ENCODE measurements around the gene SSTR5.
A peak's percentile ranks its signal among the peaks of the same experiment; 100 is the strongest.

SSTR5 gene

DNA sequence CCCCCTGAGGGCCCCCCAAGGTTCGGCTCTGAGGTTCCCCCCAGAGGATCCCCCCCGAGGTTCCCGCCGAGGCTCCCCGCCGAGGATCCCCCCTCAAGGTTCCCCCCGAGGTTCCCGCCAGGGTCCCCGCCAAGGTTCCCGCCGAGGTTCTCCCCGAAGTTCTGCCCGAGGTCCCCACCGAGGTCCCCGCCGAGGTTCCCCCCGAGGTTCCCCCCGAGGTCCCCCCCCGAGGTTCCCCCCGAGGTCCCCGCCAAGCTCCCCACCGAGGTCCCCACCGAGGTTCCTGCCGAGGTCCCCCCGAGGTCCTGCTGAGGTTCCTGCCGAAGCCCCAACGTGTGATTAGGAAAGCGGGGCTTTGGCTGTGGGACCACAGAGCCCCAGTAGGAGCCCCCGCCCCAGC lies 32.2 kb upstream of the SSTR5 start:
- DNase-seq: no peak

DNA sequence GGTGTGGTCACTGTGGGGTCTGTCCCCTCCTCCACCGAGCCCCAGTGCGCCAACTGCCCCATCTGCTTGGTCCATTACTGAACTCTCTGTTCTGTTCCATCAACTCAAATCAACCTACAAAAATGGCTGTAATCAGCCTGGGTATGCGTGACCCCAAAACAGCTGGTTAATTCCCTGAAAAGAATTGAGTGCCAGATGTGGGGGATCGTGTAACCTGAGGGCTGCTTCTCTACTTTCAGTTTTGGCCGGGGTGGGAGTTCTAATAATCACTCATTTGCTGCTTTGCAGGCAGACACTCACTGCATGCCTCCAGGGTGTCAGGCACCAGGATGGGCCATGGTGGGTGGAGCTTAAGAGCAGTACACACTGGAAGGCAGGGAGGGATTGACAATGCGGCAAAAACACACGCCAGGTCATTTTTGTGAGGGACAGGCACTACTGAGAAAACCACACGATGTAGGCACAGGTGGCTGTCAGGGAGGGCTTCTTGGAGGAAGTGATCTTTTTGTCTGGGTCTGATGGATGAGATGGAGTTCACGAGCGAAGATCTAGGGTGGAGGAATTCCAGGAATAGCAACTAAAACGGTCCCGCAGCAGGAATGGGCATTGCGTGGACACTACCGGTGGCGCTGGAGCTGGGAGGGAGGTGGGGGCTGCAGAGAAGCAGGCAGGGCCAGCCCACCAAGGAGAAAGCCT lies 30.4 kb upstream of the SSTR5 start:
- no peak for DNase-seq

DNA sequence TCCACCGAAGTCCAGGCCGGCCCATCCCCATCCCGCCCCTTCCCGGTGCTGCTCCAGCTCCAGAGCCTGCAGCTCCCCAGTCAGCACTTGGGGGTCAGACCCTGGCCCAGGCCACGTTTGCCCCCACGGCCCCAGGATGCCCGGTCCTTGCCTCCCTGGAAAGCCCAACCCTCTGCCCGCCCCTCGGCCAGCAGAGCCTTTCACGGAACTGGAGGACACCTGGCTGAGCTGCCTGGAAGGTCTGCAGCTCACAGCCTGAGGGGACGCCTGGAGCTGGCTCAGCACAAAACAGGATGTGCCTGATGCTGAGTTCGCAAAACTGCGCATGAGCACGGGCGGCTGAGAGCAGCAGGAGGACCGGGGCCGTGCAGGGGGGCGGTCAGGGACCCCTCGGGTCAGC lies 29.7 kb upstream of the SSTR5 start:
- DNase-seq: no peak

DNA sequence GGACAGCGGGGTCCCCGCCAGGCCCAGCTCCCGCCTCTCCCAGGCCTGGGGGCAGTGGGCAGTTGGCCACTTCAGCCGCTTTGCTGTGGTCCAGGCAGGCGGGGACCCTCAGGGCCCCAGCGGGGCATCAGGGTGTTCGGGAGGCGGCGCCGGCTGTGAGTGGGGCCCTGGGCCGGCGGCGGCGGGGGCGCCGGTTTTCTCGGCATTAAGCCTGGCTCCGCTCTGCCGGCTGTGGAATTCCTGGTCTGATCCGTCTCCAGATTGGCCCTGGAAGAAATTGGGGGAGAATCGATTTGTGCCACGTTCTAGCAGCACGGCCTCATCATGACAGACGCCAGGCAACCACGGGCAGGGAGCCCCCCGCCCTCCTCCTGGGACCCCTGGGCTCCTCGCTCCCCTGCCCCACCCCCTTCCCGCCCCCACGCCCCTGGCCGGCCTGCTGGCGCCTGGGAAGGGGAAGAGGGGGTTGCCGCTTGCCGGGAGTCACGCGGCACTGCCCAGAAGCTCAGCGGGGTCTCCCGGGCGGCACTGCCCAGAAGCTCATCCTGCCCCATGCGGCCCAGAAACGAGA lies 28.6 kb upstream of the SSTR5 start:
- no peak for DNase-seq

DNA sequence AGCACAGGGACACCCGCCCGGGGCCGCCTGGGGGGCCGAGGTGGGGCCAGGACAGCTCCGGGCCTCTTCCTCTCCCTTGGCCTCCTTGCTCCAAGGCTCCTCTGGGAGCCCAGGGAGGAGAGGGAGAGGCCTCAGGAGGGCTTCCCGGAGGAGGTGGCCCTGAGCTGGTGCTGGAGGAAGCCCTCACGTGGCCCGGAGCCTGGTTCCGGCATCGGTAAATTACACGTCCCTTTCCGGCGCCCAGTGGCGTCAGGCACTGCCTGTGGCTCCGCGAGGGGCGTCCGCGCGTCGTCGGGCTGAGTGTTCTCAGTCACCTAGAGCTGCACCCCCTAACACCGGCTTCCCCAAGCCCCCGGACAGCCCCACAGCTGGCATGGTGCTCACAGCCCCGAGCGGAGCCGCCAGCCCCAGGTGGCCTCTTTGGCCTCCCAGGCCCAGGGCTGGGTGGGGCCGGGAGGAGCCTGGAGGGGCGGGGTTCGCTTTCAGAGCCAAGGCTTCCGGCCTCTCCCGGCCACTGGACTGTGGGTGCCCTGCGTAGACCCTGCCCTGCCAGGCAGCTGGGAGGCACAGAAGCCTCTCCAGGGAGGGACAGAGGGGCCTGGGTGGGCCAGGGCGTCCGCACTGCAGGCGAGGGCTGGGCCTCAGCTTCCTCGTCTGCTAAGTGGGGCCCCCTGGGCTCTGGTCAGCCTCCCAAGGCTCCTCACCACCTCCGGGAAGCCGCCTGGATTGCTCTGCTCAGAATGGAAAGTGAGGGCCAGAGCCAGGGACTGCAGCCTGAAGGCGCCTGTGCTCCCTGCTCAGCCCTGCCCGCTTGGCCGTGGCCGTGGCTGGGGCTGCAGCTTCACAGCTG lies 27.9 kb upstream of the SSTR5 start:
- no peak for DNase-seq

DNA sequence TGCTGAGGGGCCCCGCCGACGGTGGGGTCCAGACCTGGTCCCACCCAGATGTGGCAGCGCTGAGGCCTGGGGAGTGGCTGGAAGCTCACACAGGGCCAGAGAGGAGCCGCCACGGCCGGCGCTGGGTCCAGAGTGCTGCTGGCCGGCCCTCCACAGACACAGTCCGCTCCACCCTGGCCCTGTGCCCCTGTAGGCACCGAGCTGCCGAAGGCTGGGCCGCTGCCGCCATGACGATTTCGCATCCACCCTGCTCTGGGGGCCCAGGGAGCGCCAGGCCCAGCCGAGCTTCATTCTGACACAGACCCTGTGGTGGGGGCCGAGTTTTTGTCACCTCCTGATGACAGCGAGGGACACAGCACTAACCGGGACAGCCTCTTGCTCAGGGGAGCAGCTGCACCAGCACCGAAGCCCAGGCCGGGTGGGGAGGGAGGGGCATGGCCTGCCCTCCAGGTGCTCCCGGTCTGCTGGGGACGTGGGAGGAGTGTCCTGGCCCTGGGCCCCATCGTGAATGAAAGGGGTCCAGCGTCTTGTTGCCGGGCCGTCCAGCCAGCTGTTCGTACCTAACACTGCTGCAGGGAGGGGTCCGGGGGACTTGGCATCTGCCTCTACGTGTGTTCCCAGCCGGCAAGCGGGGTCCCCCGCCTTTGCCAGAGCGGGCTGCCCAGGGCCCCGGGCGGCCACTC lies 27.1 kb upstream of the SSTR5 start:
- DNase-seq: no peak

DNA sequence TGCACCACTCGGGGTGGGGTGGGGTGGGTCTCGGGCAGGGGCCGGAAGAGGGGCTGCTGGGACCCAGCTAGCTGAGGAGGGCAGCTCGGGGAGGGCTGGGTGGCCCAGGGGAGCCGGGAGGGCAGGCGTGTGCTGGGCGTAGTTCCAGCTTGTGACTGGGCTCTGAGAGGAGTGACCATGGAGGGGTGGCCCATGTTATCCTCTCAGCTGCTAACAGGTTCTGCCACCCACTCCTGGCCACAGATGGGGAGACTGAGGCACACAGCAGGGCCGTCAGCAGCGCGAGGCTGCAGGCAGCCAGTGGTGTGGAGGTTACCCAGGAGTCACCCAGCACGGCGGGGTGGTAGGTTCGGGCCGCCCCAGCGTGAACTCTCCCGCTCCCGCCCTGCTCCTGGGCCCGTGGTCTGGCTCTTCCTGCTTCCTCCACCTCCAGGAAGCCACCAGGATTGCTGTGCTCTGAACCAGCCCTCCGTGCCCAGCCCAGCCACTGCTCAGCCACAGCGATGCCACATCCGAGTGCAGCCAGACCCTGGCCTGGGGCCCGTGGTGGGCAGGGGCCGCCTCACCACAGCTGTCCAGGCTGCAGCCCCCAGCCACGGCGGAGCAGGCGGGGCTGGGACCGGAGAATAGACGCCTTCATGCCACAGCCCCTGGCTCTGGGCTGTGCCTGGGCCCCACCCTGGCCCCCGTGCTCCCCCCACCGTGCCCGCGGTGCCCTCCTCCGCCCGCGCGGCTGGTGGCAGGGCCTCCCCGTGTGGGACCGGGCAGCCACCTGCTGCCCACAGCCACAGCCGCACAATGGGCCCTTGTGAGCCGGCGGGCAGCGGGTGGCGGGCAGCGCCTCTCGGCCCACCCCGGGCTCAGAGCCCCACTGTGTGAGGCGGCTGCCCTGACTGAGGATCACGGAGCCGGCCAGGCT lies 26.3 kb upstream of the SSTR5 start:
- DNase-seq: no peak

DNA sequence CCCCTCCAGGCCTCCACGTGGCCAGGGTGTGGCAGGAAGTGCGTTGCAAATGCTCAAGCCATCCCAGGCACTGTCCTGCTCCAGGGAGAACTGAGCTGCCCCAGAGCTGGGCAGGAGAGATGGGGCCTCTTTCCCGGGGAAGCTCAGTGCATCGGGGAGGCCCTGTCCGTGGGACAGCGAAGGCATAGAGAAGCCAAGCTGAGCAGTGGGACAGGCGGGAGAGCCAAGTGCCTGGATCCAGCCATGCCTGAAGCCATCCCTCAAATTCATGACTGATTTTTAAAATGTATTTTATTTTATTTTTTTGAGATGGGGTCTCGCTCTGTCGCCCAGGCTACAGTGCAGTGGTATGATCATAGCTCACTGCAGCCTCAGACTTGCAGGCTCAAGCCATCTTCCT lies 25.4 kb upstream of the SSTR5 start:
- DNase-seq: no peak

DNA sequence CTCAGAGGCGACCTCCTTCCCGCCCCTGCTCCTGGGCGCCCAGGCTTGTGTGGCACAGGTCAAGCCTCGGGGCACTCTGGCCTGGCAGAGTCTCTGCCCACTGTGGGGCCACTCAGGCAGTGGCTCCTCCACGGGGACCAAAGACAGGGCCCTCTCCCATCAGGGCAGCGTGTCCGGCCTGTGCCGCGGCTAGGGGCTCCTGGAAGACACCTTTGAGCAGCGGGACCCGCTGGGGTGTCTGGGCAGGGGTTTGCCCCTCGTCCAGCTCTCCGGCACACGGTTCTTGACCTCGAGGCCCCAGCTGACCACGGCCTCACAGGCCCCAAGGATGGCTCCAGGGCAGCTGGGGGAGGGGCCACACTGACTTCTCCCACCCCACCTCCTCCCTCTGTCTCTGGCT lies 24.7 kb upstream of the SSTR5 start:
- no peak for DNase-seq

DNA sequence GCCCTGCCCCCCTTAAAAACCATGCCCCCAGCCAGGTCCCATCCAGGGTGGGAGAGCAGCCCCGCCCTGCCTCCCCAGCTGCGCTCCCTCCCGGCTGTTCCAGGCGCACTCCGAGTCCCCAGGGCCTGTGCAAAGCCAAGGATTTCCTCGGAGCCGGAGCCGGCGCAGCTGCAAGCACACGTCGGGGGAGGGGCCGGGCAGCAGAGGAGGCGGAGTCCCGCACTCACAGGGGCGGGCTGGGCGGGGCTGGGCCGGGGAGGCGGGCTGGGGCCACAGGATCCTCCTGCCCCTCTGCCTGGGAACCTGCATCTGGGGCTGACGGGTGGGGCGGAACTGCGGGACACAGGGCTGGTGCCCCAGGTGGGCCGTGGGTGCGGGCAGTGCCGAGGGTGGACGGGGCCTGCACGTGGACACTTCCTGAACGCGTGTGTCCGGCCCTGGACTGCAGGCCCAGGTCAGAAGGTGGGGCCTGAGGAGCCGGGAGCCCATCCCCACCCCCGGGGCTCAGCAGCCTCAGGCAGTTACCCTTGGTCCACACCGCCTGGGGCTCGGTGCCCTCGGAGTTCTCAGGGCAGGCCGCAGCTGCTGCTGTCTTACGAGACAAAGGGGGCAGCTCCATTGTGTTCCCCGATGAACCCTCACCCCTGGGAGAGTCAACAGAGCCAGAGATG lies 24.0 kb upstream of the SSTR5 start:
- peak; percentile 72 for DNase-seq

DNA sequence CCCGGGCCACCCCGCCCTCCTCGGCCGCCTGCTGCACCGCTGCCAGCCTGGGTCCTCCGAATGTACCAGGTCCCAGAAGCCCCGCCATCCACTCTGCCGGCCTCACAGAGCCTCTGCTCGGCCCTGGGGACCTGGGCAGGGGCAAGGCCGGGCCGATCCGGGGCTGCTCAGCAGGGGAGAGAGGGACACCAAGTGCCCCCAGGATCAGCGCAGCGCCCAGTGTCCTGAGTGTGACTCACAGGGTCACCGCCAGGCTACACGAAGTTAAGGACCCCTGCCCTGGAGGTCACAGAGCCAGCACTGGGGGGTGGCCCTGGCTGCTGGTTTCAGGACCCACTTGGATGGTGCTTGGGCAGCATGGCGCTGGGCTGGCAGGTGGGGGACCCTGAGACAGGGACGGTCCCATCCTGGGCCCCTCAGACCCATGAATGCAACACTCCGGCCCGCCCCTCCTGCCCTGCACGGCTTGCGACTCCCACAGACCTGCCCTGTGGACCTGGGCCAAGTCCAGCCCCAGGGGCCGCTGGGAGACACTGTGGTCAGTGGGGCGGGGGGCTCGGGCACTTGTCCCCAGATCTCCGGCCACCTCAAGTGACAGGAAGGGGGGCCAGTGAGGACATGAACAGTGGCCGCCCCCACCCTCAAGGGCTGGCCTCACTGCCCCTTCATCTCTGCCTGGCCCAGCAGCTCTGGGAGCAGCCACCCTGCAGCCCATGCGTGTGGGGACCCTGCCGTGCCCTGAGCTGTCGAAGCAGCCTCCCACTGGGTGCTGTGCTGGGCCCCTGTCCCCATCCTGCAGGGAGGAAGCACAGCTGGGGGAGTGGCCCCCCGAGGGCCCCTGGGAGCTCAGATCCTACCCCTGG lies 23.2 kb upstream of the SSTR5 start:
- DNase-seq: no peak

DNA sequence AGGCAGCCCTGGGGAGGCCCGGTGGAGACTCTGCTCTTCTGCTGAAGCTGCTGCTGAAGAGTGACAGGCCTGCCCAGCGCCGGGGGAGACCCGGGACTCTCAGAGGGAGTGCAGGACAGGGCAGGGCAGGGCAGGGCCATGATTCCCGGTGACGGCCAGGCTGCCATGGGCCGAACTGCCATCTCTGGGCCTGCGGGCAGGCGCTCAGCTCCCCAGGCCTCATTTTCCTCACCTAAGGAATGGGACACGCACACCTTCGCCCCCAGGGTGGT lies 22.6 kb upstream of the SSTR5 start:
- DNase-seq: no peak

DNA sequence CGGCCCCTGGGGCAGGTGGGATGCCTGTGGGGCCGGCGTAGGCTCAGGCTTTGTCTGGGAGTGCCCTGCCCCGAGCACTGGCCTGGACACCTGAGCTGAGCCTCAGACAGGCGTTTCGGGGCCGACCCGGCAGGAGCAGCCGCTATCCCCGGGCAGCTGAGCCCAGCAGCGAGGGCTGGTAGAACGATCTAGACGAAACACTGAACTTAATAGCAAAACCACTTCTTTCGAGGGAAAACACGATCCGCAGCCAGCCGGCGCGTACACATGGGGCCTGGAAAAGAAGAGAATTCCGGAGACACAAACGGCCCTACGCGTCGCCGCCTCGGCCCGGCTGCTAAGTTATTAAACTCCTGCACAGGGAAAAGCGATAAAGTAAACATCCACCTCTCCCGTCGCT lies 22.0 kb upstream of the SSTR5 start:
- DNase-seq: no peak

DNA sequence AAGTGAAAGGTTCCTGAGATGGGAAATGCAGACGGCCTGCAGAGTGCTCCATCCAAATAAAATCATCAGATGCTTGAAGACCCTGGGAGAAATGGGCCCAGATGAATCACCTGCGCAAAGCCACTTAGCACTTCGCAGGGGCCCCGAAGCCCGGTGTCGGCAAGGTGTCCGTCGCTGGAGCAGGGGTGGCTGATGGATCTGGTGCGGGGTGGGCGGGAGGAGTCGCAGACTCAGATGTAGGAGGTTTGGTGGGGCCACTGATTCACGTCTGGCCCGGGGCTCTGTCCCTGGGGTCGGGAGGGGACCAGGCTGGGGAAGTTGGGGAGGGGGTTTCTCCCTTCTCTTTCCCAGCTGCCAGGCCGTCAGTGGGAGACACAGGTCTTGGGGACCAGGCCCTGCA lies 21.6 kb upstream of the SSTR5 start:
- no peak for DNase-seq

DNA sequence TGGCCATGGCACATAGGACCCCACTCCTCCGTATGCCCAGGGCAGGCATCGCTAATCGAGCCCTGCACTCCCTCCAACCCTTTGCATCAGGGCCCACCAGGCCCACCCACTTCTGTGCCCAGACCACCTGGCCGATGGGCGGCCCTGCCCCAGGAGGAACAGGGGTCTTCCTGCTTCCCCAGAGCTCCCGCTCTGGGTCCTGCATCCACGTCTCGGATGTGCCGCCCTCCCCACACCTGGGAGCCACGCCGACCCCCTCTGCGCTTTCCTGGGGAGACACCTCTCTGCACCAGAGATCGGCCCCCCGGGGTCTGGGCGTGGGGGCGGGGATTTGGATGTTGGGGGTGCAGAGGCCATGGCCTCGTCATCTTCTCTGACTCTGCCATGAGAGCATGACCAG lies 21.1 kb upstream of the SSTR5 start:
- no peak for DNase-seq

DNA sequence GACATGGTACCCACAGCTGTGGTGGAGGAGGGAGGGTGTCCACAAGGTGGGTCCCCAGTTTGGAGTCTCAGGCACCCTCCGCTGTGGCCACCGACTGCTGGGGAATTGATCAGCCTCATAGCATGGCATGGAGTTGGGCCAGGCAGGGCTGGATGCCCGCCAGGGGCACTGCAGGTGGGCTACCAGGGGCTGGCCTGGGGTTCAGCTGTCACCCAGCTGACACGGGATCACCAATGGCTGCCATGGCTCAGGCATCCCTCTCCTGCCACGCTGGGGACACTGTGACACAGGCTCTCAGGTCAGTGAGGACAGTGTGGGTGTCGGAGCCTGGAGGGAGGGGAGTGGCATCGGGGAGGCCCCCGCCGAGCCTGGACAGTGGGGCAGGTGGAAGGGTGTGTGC lies 19.8 kb upstream of the SSTR5 start:
- no peak for DNase-seq

DNA sequence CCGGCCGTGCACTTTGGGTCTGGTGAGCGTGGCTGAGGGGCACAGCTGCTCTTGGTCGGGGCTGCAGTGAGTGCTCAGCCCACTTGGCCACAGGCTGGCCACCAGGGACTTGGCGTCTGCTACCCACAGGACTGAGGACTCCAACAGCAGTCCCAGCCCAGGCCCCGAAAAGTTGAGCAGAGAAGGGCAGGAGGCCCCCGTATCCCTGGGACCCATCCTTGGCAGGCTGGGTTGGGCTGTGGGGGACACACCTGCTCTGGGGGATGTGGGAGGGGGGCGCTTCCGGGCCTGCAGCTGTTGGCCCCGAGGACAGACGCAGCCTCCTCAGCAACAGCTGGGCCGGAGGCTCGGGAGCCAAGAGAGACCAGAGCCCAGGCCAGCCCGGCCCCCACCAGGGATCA lies 19.4 kb upstream of the SSTR5 start:
- DNase-seq: no peak

DNA sequence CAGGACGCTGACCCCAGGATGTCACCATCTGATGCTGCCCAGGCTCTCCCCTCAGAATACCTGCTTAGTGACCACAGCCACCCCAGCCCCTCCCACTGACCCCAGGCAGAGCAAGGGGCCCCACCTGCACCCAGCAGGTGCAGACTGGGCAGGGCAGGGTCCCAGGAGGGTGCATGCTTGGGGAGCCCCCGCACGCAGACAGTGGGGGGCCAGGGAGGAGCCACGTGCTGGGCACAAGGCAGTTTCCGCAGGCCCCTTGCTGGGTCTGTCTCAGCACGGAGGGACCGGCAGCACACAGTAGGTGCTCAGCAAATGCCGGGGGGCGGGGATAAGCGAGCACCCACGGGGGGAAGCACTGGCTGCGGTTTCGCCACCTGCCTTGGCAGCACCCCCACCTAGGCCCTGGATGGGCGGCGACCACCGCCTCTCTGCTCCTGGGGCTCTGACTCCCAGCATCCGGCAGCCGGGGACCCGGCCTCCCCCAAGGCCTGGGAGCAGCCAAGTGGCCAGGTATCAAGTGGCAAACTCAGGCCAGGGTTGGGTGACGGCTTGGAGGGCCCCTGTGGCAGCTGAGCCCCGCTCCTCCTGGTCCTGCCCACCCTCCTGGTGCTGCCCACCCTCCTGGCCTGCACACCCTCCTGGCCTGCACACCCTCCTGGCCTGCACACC lies 18.7 kb upstream of the SSTR5 start:
- DNase-seq: no peak

DNA sequence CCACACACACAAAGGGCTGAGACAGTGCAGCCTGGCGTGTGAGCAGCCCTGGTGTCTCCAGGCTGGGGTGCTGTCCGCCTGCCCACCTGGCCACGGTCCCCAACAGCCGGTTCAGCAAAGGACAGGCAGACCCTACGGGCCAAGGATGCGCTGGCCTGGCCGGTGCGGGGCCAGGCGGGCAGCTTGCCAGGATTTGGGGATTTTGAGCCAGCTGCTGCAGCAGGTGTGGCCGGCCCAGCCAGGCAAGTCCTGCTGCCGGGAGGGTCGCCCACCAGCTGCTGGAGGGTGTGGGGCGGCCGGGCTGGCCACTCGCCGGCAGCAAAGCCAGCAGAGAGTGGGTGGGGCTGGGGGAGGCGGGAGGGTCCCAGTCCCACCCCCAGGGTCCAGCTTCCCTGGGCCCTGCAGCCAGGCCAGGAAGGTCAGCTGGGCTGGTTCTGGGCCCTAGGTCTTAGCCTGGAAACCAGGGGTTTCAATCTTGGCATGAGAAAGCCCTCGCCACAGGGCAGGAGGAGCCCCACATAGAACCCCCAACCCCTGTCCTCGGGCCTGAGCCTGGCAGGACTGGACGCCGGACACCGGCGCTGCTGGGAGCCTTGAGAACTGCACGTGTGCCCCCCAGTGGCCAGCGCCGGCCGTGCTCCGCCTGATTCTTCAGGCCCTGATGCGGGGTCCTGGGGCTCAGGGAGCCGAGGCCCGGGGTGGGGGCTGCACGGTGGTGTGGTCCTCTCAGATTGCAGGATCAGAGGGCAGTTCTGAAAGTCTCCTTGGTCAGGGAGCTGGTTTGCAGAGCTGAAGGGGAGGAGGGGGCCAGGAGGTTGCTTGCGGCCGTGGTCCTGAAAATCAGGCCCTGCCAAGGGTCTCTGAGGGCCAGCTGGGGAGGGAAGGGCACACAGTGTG lies 17.6 kb upstream of the SSTR5 start:
- peak; percentile 86 for DNase-seq

DNA sequence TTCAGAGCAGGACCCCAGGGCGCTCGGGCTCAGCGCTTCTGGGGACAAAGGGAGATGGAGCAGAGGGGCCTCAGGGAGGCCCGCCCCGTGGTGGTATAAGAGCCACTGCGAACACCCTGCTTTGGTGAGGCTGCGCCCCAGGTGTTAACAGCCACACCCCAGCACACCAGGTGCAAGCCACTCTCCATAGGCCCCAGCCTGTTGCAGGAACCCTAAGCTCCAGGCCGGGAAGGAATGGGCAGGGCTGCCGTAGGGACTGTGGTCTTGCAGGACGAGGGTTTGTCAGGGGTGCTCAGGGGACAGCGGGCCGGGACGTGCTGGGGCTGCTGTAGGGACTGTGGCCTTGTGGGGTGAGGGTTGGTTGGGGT lies 17.0 kb upstream of the SSTR5 start:
- no peak for DNase-seq

Data from retina (tissue), 1 donor.